PC-3 (cell line): ENCODE results near the gene CACHD1.

Experiments used
- CTCF ChIP-seq: fragments of 300-600 bp; sonication (generic); conservative IDR thresholded peaks from 2 replicates; pipeline ENCODE4 v1.5.1; 2017; ENCODE audit warnings: antibody characterized with exemption, low read depth, mild to moderate bottlenecking, low read length
- EZH2 ChIP-seq: fragments of 300-600 bp; sonication (generic); IDR thresholded peaks from one replicate; pipeline ENCODE4 v1.6.1; 2017; ENCODE audit warnings: antibody characterized with exemption, mild to moderate bottlenecking, low read length; ENCODE audit not compliant: unreplicated experiment
- EZH2phosphoT487 ChIP-seq: fragments of 300-600 bp; sonication (generic); IDR thresholded peaks from 2 replicates; pipeline ENCODE4 v1.6.1; 2018; ENCODE audit warnings: mild to moderate bottlenecking, antibody characterized with exemption, low read length, borderline replicate concordance

DNA sequence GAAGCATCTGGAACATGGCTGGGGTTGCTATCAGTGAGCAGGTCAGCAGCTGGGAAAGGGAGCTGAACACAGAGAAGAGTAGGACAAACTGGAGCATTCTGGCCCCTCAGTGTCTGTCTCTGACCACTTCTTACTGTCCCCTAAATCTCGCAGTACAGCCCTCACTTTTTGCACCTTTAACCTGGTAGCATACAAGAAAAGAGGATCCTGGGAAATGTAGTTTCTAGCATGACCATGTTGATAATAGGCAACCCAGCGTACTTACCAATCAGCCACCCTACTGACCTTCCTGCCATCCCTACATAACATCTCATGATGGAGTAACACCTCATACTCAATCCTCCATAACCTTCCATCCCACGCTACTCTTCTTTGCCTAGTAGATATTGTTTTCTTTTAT lies 175.8 kb downstream of the CACHD1 start:
- TF ChIP-seq EZH2 (no peak), EZH2phosphoT487 (no peak), CTCF (no peak)
